HepG2 (cell line): ENCODE results near the gene PARP3. TPM values are rescaled to one million over a fixed set of nuclear protein-coding genes. Genes with fewer than 3 reads are reported as not detected.

Experiments used
- DMTF1 ChIP-seq: sonication (generic); formaldehyde crosslinking; IDR thresholded peaks from 2 replicates; pipeline ENCODE4 v1.4.0; 2020; ENCODE audit warnings: mild to moderate bottlenecking, missing genetic modification reagents
- HNRNPLL ChIP-seq: fragments of 200-400 bp; formaldehyde crosslinking; IDR thresholded peaks from 2 replicates; pipeline ENCODE4 v1.6.1; 2017; ENCODE audit warnings: mild to moderate bottlenecking, low read depth, low read length; ENCODE audit not compliant: poor library complexity, severe bottlenecking
- HOXA3 ChIP-seq: sonication (generic); formaldehyde crosslinking; IDR thresholded peaks from 2 replicates; pipeline ENCODE4 v1.5.0; 2020; ENCODE audit warnings: missing genetic modification reagents
- MNT ChIP-seq: fragments of 450-650 bp; IDR thresholded peaks from 2 replicates; pipeline ENCODE4 v1.6.1; 2016
- NFATC3 ChIP-seq: sonication (generic); formaldehyde crosslinking; IDR thresholded peaks from 2 replicates; pipeline ENCODE4 v1.5.1; 2020; ENCODE audit warnings: mild to moderate bottlenecking, missing genetic modification reagents
- NFKB2 ChIP-seq: sonication (generic); formaldehyde crosslinking; IDR thresholded peaks from 2 replicates; pipeline ENCODE4 v1.4.0; 2020; ENCODE audit warnings: missing genetic modification reagents, borderline replicate concordance
- NRL ChIP-seq: sonication (generic); formaldehyde crosslinking; IDR thresholded peaks from 2 replicates; pipeline ENCODE4 v1.5.0; 2020; ENCODE audit warnings: missing genetic modification reagents, mild to moderate bottlenecking, moderate library complexity, borderline replicate concordance
- PLRG1 ChIP-seq: fragments of 450-650 bp; conservative IDR thresholded peaks from 2 replicates; pipeline ENCODE4 v1.6.1; 2016
- REL ChIP-seq: sonication (generic); formaldehyde crosslinking; conservative IDR thresholded peaks from 2 replicates; pipeline ENCODE4 v1.8.0; 2022; ENCODE audit warnings: mild to moderate bottlenecking, missing genetic modification reagents, moderate library complexity
- RELA ChIP-seq: sonication (generic); formaldehyde crosslinking; IDR thresholded peaks from 2 replicates; pipeline ENCODE4 v1.4.0; 2020; ENCODE audit warnings: missing genetic modification reagents
- SATB2 ChIP-seq: sonication (generic); formaldehyde crosslinking; IDR thresholded peaks from 2 replicates; pipeline ENCODE4 v1.5.0; 2020; ENCODE audit warnings: missing genetic modification reagents
- STAG1 ChIP-seq: sonication (generic); formaldehyde crosslinking; IDR thresholded peaks from 2 replicates; pipeline ENCODE4 v1.4.0; 2020; ENCODE audit warnings: missing genetic modification reagents
- USF2 ChIP-seq, 2 experiments: sonication (generic) in 1 of 2; formaldehyde crosslinking in 1 of 2; IDR thresholded peaks; 2 replicates each; pipeline versions ENCODE4 v1.5.1 to v1.6.1; 2011 to 2020; ENCODE audit warnings: borderline replicate concordance in 1 of 2, low read depth in 1 of 2, low read length in 1 of 2, mild to moderate bottlenecking in 1 of 2, missing genetic modification reagents in 1 of 2, moderate library complexity in 1 of 2
- ZFX ChIP-seq: sonication (generic); formaldehyde crosslinking; IDR thresholded peaks from 2 replicates; pipeline ENCODE4 v1.4.0; 2020; ENCODE audit warnings: mild to moderate bottlenecking, low read depth, missing genetic modification reagents, moderate library complexity
- ZFYVE20 ChIP-seq: sonication (generic); formaldehyde crosslinking; IDR thresholded peaks from 2 replicates; pipeline ENCODE4 v1.8.0; 2023; ENCODE audit warnings: low read depth, mild to moderate bottlenecking, moderate library complexity, missing genetic modification reagents, borderline replicate concordance
- ZNF234 ChIP-seq: sonication (generic); formaldehyde crosslinking; conservative IDR thresholded peaks from 2 replicates; pipeline ENCODE4 v1.5.1; 2020; ENCODE audit warnings: mild to moderate bottlenecking, missing genetic modification reagents
- ZNF292 ChIP-seq: sonication (generic); formaldehyde crosslinking; IDR thresholded peaks from 2 replicates; pipeline ENCODE4 v1.8.1; 2022; ENCODE audit warnings: mild to moderate bottlenecking, low read depth, missing genetic modification reagents, borderline replicate concordance
- ZNF30 ChIP-seq: sonication (generic); formaldehyde crosslinking; IDR thresholded peaks from 2 replicates; pipeline ENCODE4 v1.5.0; 2020; ENCODE audit warnings: mild to moderate bottlenecking, missing genetic modification reagents
- ZNF839 ChIP-seq: sonication (generic); formaldehyde crosslinking; IDR thresholded peaks from 2 replicates; pipeline ENCODE4 v1.4.0; 2020; ENCODE audit warnings: missing genetic modification reagents, mild to moderate bottlenecking, borderline replicate concordance
- ZNF841 ChIP-seq: sonication (generic); formaldehyde crosslinking; IDR thresholded peaks from 2 replicates; pipeline ENCODE4 v1.8.1; 2023; ENCODE audit warnings: missing genetic modification reagents, borderline replicate concordance
- ZSCAN22 ChIP-seq: sonication (generic); formaldehyde crosslinking; IDR thresholded peaks from 2 replicates; pipeline ENCODE4 v1.4.0; 2020; ENCODE audit warnings: mild to moderate bottlenecking, missing genetic modification reagents
- ZSCAN25 ChIP-seq: sonication (generic); formaldehyde crosslinking; IDR thresholded peaks from 2 replicates; pipeline ENCODE4 v1.8.0; 2022; ENCODE audit warnings: mild to moderate bottlenecking, missing genetic modification reagents
- polyA plus RNA-seq, 8 experiments: library from polyadenylated mRNA; depleted of rRNA in 3 of 8; stranded (reverse) in 7 of 8; unstranded in 1 of 8; fragments of >200 nt; fragmentation: Illumina TruSeq in 4 of 8; extraction: Trizol in 4 of 8; gene quantifications; 2 replicates each; pipeline versions ENCODE4 v1.2.1 to v1.2.3, GENCODE V29; 2011 to 2016; ENCODE audit warnings: low read depth in 4 of 8, missing spikeins in 1 of 8, mixed read lengths in 1 of 8; ENCODE audit not compliant: insufficient read depth in 1 of 8
- total RNA-seq, 5 experiments: library from RNA; depleted of rRNA; stranded (reverse); fragments of >200 nt; fragmentation: Illumina TruSeq; extraction: Trizol; gene quantifications; 2 replicates each; pipeline ENCODE4 v1.2.3, GENCODE V29; 2016; ENCODE audit warnings: low read depth in 1 of 5

The PARP3 gene
- total and polyA plus RNA-seq, 2 of the 13 experiments (the other 11 are each of a cell fraction or from before 2014, with no cell fraction given): 11.2 to 21.5 TPM

- TF ChIP-seq ZNF292 (CRISPR knock-in tag) (no peak), STAG1 (no peak), ZNF839 (CRISPR knock-in tag) (no peak; the same call in 1 of the 2 replicates), ZSCAN25 (no peak), NRL (CRISPR knock-in tag) (peak; percentile 92), HNRNPLL (peak; percentile 65), ZSCAN22 (peak; percentile 51; the same call in 1 of the 2 replicates), ZNF30 (CRISPR knock-in tag) (peak; percentile 65; the same call in 1 of the 2 replicates), SATB2 (peak; percentile 43; the same call in 1 of the 2 replicates), RELA (CRISPR knock-in tag) (no peak), NFATC3 (no peak), MNT (no peak), ZFX (CRISPR knock-in tag) (peak; percentile 89), NFKB2 (peak; percentile 93; the same call in 1 of the 2 replicates), DMTF1 (no peak), ZNF841 (CRISPR knock-in tag) (no peak), ZFYVE20 (CRISPR knock-in tag) (no peak), PLRG1 (no peak), USF2 (IDR thresholded peaks at IDR 0.05; ENCODE audit: low read depth, low read length) (no peak), USF2 (CRISPR knock-in tag; IDR thresholded peaks at IDR 0.05; ENCODE audit: borderline replicate concordance) (no peak), HOXA3 (CRISPR knock-in tag) (peak; percentile 94), ZNF234 (CRISPR knock-in tag) (no peak), REL (CRISPR knock-in tag) (peak; percentile 37; the same call in 1 of the 2 replicates)
Observed at GRCh38 chr3:51995346-51996163, 53.4 kb downstream of the PARP3 start, which contains the start of gene RPL29 (continued).
